ENCODE results near the gene SPACA9.

Gene SPACA9

DNA sequence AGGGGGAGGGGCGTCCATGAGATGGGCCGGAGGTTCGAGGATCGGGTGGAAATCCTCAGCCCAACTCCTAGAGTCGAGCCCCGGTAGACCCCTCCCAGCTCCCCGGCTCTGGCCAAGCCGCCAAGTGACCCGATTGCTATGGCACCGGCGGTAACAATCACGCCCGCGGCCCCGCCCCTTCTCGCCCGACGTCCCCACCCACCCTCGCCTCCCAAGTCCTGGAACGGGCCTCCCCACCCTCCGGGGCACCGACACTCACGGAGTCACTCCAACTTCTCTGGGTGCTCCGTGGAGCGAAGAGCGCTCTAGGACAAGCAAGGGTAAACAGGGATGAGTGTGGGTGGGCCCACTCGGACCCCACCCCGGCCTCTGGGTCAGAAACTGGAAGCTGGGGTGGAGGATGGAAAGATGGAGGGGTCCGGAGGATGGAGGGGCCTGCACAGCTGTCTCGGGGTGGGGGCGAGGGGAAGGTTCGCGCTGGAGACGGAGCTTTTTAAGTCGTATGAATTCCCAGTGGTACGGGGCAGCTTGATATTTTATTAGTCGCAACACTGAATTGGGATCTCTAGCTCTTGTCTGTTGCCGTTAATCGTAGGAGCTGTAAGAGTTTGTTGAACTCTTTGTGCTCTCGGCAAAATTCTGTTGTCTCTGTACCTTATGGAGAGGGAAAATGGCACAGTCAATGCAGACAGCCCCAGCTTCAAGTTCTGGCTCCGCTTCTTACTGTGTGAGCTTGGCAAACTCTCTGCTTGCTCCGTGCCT, at the start of gene SPACA9:
Gene SPACA9 (plus strand): TSS at position 204 of the 762 bp plus-strand sequence. CDS start 5,050 bp downstream, outside the sequence.
- peak; percentile 53 for DNase-seq (ENCODE audit: low spot score)

DNA sequence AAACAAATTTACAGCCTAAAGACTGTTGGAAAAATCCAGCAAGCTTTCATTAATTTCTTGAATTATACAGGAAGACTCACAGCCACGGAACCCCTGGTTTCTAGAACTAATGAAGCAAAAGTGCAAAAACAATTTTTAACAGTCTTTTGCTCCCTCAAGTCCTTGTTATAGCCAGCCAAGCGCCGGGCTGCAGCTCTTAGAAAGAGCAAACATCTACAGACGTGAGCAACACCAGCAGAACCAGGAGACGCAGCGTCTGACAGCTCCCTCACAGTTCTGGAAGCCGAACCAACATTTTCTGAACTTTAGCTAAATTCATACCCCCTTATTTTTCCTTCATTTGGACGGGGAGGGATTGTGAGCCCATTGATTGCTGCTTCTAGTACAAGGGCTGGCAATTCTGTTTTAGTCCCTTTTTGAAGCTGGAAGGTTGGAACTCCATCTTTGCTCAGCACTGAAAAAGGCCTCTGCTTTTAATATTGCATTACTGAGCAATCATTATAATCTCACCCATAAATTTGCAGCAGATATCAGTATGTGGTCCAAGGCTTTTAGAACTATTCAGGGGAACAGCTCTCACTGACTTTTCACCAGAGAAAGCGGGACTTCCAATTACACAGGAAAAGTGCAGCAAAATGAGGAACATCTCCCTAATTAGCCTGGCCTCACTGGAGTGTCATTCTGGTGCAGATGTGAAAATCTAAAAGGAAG, 46.4 kb upstream of the SPACA9 start:
- DNase-seq (ENCODE audit: low spot score): no peak

DNA sequence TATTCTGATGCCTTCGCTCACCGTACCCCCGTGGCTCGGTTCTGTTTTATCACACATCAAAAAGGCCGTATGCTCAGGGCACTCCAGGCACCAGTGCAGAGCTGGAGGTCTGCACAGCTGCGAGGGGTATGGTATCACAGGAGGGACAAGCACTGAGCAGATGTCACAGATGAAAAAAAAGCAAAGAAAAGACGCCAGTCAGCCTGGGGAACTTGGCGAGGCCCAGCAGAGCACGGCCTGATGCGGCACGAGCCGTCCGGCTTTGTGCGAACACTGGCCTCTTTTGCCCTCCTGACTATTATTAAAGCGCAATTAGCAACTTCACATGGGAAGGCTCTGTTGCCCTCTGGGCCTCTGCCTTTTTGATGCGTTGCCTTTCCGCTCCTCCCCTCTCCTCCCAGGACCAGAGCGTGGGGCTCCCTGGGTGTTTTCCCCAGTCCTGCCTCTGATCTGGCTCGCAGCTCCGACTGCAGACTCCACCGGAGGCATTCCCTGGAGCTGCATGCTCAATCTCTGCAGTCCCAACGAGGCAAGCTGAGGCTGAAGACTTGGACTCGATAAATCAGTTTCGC, 45.1 kb upstream of the SPACA9 start:
- DNase-seq (ENCODE audit: low spot score): peak; percentile 11

DNA sequence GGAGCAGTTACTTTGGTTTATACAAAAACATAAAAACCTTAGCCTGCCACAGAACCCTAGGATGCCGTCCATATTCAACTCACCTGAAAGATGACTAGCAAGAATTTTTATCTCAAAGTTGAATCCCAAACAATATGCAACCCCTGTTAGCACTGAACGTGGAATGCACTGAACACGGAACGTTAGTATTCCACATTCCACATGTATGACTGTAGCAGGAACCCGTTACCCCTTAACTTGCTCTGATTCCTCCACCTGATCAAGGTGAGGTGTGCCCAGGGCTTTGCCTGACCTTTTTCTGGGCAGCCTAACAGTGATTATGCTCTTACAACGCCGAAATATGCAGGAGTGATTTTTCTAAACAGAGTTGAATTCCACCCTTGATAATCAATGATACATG, 44.4 kb upstream of the SPACA9 start:
- no peak for DNase-seq (ENCODE audit: low spot score)

DNA sequence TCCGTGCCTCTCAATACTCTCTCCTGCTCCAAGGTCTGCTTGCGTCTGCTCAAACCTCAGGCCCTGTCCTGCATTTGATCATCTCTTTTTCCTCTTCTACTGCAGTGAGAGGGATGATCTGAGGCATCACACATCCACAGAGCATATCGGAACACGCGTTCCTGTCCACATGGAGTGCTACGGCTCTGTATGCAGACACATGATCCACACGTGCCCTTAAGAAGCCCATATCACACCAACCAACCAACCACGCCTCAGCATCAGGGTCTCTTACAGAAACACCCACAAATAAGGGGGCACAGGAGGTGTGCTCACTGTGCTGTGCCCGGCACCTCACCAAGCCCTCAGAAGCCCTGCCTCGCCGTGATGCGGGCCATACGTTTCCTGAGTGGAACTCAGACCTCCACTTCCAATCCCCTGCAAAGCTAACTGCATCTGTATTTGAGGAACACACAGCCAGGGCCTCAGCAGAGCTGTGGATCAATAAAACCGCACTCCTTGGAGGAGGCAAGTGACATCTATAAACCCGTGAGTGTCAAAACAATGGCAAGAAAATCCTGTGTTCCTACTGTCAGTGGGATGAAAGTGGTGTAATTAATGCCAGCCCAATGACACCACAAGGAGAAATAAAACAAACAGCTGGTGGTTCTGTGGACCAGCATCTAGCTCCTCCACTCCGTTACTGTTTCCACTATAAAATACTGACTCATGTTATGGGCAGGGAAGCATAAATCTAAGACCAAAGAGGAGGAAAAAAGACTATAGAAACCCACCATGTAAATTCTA, 41.0 kb upstream of the SPACA9 start:
- DNase-seq (ENCODE audit: low spot score): no peak

DNA sequence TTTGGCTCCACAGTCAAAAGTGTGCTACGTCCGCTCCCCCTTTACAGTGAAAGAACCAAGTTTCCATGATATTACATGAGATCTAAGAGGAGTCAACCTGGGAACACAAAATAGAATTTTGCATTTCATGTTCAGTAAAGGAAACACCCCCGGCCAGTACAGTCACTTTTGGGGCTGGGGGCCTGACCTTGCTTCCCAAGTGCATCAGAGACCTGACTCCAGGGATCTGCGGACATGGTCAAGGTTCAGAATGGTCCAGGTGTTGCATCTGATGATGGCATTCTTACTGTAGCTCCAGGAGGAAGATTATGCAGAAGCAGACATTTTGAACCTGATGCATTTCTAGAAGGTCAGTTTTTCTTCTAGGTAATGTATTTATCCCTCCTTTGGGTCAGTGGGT, 40.4 kb upstream of the SPACA9 start:
- no peak for DNase-seq (ENCODE audit: low spot score)

DNA sequence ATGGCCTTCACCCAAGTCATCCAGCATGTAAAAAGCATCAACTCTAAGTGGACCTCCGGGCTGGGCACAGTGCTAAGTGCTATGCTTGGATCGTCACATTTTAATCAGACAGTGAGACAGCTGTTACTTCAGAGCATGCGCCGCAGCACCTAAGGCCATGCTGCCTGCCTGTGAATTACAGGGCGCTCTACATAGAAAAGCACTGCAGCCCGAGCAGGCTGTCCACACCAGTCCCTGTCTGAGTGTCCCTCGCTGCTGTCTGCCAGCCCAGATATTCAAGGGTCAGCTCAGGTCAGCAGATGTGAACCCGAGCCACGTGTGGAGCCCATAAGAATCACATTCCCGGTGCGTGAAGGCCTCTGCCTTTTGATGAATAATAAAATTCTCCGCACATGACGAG, 37.7 kb upstream of the SPACA9 start:
- DNase-seq (ENCODE audit: low spot score): no peak

DNA sequence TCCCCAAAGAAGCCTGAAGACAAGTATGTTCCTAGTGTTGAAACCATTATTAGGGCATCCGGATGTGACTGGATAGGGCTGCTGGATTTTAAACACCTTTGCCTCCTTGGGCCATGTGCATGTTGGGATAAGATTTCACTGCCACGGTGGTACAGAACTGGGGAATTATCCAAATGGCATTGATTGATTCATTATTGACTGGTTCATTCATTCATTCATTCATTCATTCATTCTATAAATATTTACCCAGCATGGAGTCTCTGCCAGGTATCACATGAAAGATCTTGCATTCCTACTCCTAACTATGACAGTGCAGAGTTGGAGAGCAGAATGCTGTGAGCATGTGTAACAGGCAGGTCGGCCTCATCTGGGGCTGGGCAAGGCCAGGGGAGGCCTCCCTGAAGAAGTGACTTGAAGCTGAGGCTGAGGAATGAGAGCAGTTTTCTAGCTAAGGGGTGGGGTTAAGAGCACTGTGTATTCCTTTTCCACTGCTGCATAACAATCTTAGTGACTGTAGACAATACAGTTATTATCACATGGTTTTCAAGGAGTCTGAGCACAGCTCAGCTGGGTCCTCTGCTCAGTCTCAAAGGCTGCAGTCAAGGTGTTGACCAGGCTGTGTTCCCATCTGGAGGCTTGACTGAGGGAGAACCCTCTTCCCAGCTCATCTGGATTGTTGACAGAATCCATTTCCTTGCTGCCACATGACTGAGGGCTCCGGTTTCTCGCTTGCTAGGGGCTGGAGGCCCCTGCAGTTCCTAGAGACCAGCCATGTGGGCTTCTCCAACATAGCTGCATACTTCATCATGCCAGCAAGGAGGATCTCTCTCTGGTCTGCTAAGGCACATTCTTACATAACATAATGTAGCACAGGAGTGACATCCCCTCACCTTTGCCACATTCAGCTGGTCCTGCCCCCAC, 36.3 kb upstream of the SPACA9 start:
- DNase-seq (ENCODE audit: low spot score): no peak

DNA sequence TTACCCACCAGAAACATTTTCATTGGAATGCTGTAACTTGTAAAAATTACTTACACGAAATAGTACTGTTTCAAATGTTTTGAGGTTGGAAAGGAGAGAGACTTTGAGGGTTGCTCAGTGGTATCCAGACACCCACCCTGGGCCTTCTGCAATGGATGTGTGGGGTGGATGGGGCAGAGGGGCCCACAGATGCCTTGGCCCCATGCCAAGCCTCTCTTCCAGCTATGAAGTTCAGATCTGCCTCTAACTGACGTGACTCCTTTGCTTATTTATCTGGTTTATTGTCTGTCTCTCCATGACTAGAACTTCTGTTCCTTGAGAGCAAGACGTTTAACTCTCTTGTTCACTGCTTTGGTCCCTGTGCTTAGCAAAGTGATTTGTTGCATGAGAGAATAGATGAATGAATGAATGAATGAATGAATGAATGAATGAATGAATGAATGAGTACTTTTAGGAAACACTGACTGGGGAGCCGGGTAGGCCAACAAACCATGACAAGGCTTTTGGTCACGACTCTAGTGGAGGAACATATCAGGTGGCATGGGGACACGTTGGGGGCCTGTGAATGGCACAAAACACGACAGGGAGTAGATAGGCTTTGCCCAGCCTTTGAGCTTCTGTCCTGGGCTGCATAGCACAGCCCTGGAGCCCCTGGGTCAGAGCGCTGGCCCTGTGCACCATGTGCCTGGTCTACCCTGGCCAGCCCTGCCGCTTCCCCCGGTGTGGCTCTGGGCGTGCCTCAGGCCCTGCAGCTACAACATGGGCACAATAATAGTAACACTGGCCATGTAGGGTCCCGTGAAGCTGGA, 32.4 kb upstream of the SPACA9 start:
- DNase-seq (ENCODE audit: low spot score): no peak

DNA sequence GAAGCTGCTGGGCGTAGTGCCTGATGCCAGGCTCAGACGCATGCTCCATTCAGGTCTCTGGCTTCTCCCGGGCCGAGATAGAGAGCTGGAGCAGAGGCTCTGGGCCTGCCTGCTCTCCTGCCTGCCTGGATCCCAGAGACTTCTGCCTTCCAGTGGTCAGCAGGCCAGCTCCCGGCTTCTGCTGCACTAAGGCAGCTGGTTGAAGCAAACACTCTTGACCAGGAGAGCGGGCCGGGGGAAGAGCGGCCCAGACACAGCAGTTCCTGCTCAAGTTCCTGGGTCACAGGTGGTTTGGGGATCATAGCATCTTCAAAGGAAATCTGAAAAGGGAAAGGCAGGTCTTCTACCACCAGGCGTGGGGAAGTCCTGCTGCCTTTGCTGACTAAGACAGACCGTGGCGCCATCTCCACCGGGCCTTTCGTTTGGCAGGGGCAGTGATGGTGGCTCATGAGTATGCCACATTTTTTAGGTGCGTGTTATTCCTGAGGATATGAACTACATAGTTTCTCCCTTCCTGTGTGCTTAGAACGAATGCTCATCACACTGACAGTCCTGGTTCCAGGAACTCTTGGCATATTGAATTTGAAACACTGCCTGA, 31.7 kb upstream of the SPACA9 start:
- DNase-seq (ENCODE audit: low spot score): no peak

DNA sequence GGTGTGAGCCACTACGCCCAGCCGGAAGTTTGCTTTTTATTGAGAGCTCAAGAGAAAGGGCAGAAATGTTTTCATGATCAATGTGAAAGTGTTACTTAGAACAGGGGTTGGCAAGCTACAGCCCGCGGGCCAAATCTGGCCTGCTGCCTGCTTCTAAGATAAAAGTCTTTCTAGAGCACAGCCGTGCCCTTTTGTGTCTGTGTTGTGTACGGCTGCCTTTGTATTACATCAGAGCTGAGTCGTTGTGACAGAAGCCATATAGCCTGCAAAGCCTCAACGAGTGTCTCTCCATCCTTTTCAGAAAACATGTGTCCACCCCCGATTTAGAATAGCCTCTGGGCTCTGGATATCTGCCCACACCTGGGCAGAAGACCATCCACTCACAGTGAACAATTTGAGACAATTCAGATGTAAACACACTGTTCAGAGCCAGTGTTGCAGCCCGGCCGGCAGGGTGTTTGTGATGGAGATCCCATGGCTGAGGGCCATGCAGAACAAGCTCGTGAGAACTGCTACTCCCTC, 29.5 kb upstream of the SPACA9 start:
- no peak for DNase-seq (ENCODE audit: low spot score)

DNA sequence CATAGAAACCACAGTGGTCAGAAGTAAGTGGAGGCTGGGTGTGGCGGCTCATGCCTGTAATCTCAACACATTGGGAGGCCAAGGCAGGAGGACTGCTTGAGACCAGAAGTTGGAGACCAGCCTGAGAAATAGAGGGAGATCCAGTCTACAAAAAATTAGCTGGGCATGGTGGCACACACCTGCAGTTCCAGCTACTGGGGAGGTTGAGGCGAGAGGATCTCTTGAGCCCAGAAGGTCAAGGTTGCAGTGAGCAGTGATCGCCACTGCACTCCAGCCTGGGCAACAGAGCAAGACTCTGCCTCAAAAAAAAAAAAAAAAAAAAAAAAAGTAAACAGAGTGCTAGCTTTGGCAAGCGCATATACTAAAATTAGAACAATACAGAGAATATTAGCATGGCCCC, 25.2 kb upstream of the SPACA9 start:
- no peak for DNase-seq (ENCODE audit: low spot score)

DNA sequence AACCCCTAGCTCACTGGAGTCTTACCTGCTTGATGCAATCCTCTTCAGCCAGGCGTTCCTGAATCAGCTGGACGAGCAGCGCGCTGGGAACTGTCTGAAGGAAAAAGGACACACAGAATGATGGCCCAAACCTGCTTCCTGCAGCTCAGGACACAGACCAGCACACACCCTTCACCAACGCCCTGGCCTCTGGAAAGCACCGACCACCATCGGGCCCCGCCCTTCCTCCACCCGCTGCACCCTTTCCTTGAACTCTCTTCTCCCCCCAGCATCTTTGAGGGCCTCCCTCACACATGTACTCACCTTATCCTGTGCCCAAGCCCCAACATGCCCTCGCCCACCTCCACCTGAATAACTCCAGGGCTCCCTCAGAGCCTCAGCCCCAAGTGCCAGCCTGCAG, 23.9 kb upstream of the SPACA9 start:
- DNase-seq (ENCODE audit: low spot score): no peak

DNA sequence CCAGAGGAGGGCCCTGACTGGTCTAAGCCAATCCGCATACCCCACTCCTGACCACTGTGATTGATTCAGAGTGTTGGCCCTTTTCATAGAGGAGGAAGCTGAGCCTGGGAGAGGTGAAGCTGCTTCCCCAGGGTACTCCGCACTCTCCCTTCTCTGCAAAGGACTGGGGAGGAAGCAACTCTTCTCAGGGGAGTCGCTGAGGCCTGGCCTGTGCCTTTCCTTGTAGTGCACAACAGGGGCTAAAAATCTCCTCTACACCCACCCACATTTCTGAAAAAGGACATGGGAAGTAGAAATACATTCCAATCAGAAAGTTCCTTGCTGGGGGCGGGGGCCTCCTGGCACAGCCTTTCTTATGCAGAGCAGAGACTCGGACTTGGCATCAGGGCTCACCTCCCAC, 22.8 kb upstream of the SPACA9 start:
- DNase-seq (ENCODE audit: low spot score): no peak

DNA sequence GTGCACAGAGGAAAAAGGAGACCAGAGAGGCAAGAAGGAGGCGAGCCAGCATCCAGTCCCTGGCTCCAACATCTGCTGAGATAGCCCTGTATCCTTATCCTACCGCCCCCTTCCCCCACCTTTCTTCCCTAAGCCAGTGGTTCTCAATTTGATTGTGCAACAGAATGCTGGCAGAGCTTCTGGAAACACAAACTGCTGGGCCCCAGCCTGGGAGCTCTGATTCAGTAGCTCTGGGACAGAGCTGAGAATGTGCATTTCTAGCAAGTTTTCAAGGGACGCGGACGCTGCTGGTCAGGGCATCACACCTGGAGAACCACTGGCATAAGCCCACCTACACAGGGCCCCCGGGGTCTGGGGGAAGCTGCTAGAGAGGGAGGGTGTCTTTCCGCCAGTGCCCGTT, 21.7 kb upstream of the SPACA9 start:
- DNase-seq (ENCODE audit: low spot score): no peak

DNA sequence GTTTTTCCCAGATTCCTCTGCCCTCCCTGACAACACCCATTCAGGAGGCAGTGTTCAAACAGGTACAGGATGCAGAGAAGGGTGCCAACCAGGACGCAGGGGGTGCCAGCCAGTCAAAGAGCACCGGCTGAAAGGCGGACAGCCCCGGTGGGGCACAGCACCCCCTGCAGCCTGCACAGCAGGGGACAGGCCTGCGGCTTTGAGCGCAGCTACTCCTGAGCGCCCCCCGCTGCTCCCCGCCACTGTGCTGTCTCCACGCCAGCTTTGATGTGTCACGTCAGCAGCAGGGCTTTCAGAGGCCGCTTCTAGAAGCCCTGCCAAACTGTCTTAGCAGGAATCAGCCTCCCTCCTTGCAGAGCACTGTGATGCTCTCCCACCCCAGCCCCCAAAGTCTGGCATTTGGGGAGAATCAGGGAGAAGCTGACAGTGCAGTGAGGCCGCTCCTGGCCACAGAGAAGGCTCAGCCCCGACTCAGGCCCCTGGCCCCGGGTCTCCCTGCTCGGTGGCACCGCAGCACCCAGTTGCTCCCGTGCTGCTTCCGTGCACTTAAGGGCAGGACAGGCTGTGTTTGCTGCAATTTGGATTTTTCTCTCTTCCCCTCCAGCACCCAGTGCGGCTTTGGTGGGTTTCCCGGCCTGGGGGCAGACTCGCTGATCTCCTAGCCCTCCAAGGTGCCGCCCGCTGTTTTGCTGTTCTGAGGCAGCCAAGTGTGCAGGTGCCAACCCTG, 20.9 kb upstream of the SPACA9 start:
- no peak for DNase-seq (ENCODE audit: low spot score)

DNA sequence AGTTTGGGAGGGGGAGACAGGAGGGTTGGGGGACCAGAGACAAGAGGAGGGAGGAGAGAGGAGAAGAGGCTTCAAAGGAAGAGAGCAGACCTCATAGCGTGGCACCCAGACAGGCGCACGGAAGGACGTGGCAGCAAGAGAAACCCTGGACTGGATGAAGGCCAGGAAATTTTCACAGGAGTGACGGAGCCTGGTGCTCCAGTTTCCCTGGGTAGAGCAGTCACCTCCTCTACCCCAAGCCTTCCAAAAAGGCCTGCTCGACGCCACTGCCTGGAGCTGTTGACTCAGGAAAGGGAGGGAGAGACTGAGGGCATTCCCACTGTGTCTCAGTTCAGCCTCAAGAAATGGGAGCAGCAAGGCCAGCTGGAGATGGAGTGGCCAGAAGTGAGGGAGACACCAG, 19.9 kb upstream of the SPACA9 start:
- DNase-seq (ENCODE audit: low spot score): no peak

DNA sequence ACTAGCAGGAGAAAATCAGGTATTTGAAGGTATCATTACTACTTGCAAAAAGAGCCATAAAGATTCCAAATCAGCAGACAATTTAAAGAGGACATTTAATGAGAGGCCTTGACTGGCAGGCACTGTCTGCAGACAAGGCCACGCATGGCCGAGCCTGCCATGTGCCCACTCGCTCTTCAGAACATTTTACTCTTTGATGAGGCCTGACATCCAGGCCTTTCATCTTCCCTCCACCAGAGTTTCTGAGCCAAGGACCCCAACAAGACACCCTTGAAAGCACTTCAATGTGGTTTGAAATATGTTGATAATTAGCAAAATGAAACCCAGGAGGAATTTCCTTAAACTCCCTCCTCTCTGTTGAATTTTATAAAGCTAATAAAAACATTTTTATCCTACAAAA, 17.0 kb upstream of the SPACA9 start:
- DNase-seq (ENCODE audit: low spot score): no peak

DNA sequence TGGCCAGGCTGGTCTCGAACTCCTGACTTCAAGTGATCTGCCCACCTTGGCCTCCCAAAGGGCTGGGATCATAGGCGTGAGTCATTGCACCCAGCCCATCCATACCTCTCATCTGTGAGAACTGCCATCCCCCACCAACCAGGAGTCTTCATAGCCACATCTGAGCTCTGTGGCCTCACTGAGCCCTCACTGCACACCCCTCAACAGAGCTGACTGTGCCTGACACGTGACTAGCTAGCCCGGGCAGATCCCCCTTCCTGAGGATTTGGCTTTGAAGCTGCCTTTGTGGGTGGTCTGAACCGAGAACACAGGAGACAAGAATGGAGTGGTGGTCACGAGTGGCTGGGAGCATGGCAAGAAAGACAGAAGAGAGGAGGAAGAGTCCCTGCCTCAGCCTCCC, 16.2 kb upstream of the SPACA9 start:
- DNase-seq (ENCODE audit: low spot score): no peak
